Suprapubic skin (tissue), 4 donors: ENCODE data around the gene CCDC174.

ENCODE experiments used
- CTCF ChIP-seq, 2 donors: fragments of 200-600 bp in 1 of 2; fragments of 450-650 bp in 1 of 2; sonication (generic) in 1 of 2; IDR thresholded peaks; one replicate each; pipeline ENCODE4 v1.5.1; 2016 to 2019; ENCODE audit warnings: antibody characterized with exemption in 2 of 2, mild to moderate bottlenecking in 1 of 2, moderate library complexity in 1 of 2
- POLR2A ChIP-seq, 2 donors: fragments of 450-650 bp; IDR thresholded peaks; one replicate each; pipeline ENCODE4 v1.6.1; 2017; ENCODE audit warnings: antibody characterized with exemption in 2 of 2, mild to moderate bottlenecking in 2 of 2, moderate library complexity in 2 of 2
- POLR2AphosphoS5 ChIP-seq, 3 donors: sonication (generic); formaldehyde crosslinking; IDR thresholded peaks; one replicate each; pipeline ENCODE4 v1.6.1; 2017; ENCODE audit warnings: antibody characterized with exemption in 3 of 3

- no peak for TF ChIP-seq CTCF (IDR thresholded peaks at IDR 0.05)
- no peak for TF ChIP-seq POLR2AphosphoS5 (IDR thresholded peaks at IDR 0.05)
- TF ChIP-seq POLR2A (IDR thresholded peaks at IDR 0.05) = no peak
These were observed 23.3 kb downstream of the CCDC174 start, which contains the start of gene C3orf20 for GRCh38 chr3:14674841-14675240.
